Neural cell (in vitro differentiated cells): ENCODE measurements around the gene PRELP. TPM values are rescaled to one million over a fixed set of nuclear protein-coding genes. Genes with fewer than 3 reads are reported as not detected.

Source experiments
- H2AFZ ChIP-seq: fragments of 200-600, 300-800 bp; sonication (generic), shearing (Covaris generic); 2 replicates; pipeline ENCODE4 v1.6.0; 2014; ENCODE audit warnings: low read depth, mild to moderate bottlenecking, antibody characterized with exemption, low read length, moderate library complexity
- H3F3A ChIP-seq: fragments of 200-600 bp; shearing (Covaris generic); 2 replicates; pipeline ENCODE4 v1.6.1; 2016; ENCODE audit warnings: mild to moderate bottlenecking, moderate library complexity, mixed read lengths, antibody characterized with exemption, low read length; ENCODE audit not compliant: insufficient read depth, poor library complexity, severe bottlenecking
- H3K27ac ChIP-seq: fragments of 200-600, 300-800 bp; sonication (generic), shearing (Covaris generic); 2 replicates; pipeline ENCODE4 v1.5.1; 2014; ENCODE audit warnings: mild to moderate bottlenecking, low read length, moderate library complexity
- H3K27me3 ChIP-seq: fragments of 300-800, 200-600 bp; sonication (generic), shearing (Covaris generic); 2 replicates; pipeline ENCODE4 v1.6.0; 2014; ENCODE audit warnings: mild to moderate bottlenecking, low read depth, low read length, moderate library complexity; ENCODE audit not compliant: insufficient read depth
- H3K36me3 ChIP-seq: fragments of 300-800, 200-600 bp; sonication (generic), shearing (Covaris generic); 2 replicates; pipeline ENCODE4 v1.5.1; 2014; ENCODE audit warnings: mild to moderate bottlenecking, antibody characterized with exemption, low read length, moderate library complexity; ENCODE audit not compliant: insufficient read depth
- H3K4me2 ChIP-seq: fragments of 300-800, 200-600 bp; sonication (generic), shearing (Covaris generic); 2 replicates; pipeline ENCODE4 v1.6.0; 2014; ENCODE audit warnings: mild to moderate bottlenecking, low read length
- H3K4me3 ChIP-seq: fragments of 300-800, 200-600 bp; sonication (generic), shearing (Covaris generic); 2 replicates; pipeline ENCODE4 v1.5.1; 2014; ENCODE audit warnings: mild to moderate bottlenecking, low read length, moderate library complexity
- H3K79me2 ChIP-seq: fragments of 200-600 bp; shearing (Covaris generic); replicated peaks from 2 replicates; pipeline ENCODE4 v1.6.0; 2014; ENCODE audit warnings: mild to moderate bottlenecking, low read length, moderate library complexity; ENCODE audit not compliant: insufficient read depth
- H3K9ac ChIP-seq: fragments of 300-800, 200-600 bp; sonication (generic), shearing (Covaris generic); 2 replicates; pipeline ENCODE4 v1.6.1; 2016; ENCODE audit warnings: mild to moderate bottlenecking, low read length, mixed read lengths
- H3K9me2 ChIP-seq: fragments of 200-600 bp; shearing (Covaris generic); 2 replicates; pipeline ENCODE4 v1.6.1; 2016; ENCODE audit warnings: mild to moderate bottlenecking, low read length, mixed read lengths; ENCODE audit not compliant: insufficient read depth
- H3K9me3 ChIP-seq: fragments of 200-600, 300-800 bp; sonication (generic), shearing (Covaris generic); 2 replicates; pipeline ENCODE4 v1.6.1; 2016; ENCODE audit warnings: mild to moderate bottlenecking, mixed run types, low read length, moderate library complexity, mixed read lengths
- H4K20me1 ChIP-seq: fragments of 200-600 bp; shearing (Covaris generic); 2 replicates; pipeline ENCODE4 v1.6.1; 2016; ENCODE audit warnings: mild to moderate bottlenecking, mixed run types; ENCODE audit not compliant: insufficient read depth
- EP300 ChIP-seq: fragments of 450-650 bp; conservative IDR thresholded peaks from 2 replicates; pipeline ENCODE4 v1.6.1; 2014; ENCODE audit warnings: antibody characterized with exemption, mild to moderate bottlenecking, moderate library complexity; ENCODE audit not compliant: poor library complexity, severe bottlenecking
- EZH2 ChIP-seq: fragments of 200-600, 300-800 bp; shearing (Covaris generic), sonication (generic); IDR thresholded peaks from 2 replicates; pipeline ENCODE4 v1.6.1; 2014; ENCODE audit warnings: antibody characterized with exemption, low read length, borderline replicate concordance, mild to moderate bottlenecking; ENCODE audit not compliant: insufficient read depth, poor library complexity, severe bottlenecking
- MXI1 ChIP-seq: fragments of 450-650 bp; conservative IDR thresholded peaks from 2 replicates; pipeline ENCODE4 v1.6.1; 2014; ENCODE audit warnings: antibody characterized with exemption, mild to moderate bottlenecking; ENCODE audit not compliant: poor library complexity, severe bottlenecking
- POLR2AphosphoS5 ChIP-seq: IDR thresholded peaks from 2 replicates; pipeline ENCODE4 v1.6.1; 2012
- RAD21 ChIP-seq: fragments of 450-650 bp; conservative IDR thresholded peaks from 2 replicates; pipeline ENCODE4 v1.6.1; 2014; ENCODE audit warnings: antibody characterized with exemption, mild to moderate bottlenecking, moderate library complexity
- REST ChIP-seq: IDR thresholded peaks from 2 replicates; pipeline ENCODE4 v1.6.1; 2012; ENCODE audit warnings: borderline replicate concordance
- SMC3 ChIP-seq: fragments of 450-650 bp; conservative IDR thresholded peaks from 2 replicates; pipeline ENCODE4 v1.6.1; 2014; ENCODE audit warnings: antibody characterized with exemption, mild to moderate bottlenecking, moderate library complexity; ENCODE audit not compliant: poor library complexity
- TAF1 ChIP-seq: IDR thresholded peaks from 2 replicates; pipeline ENCODE4 v1.6.1; 2012; ENCODE audit warnings: low read depth
- polyA minus RNA-seq: library from RNA; depleted of rRNA, polyadenylated mRNA; stranded (reverse); fragments of >200 nt; gene quantifications from 2 replicates; pipeline ENCODE4 v1.2.3, GENCODE V29; 2014
- polyA plus RNA-seq: library from polyadenylated mRNA; depleted of rRNA; stranded (reverse); fragments of >200 nt; gene quantifications from 2 replicates; pipeline ENCODE4 v1.2.3, GENCODE V29; 2014
- TF ChIP-seq, protein P1 (sequence below): fragments of 450-650 bp; IDR thresholded peaks from 2 replicates; pipeline ENCODE4 v1.5.1; 2014; ENCODE audit warnings: antibody characterized with exemption, mild to moderate bottlenecking, moderate library complexity; ENCODE audit not compliant: poor library complexity, severe bottlenecking

PRELP gene
- not detected in 2 replicates for polyA plus RNA-seq
- not detected in 2 replicates for polyA minus RNA-seq

DNA sequence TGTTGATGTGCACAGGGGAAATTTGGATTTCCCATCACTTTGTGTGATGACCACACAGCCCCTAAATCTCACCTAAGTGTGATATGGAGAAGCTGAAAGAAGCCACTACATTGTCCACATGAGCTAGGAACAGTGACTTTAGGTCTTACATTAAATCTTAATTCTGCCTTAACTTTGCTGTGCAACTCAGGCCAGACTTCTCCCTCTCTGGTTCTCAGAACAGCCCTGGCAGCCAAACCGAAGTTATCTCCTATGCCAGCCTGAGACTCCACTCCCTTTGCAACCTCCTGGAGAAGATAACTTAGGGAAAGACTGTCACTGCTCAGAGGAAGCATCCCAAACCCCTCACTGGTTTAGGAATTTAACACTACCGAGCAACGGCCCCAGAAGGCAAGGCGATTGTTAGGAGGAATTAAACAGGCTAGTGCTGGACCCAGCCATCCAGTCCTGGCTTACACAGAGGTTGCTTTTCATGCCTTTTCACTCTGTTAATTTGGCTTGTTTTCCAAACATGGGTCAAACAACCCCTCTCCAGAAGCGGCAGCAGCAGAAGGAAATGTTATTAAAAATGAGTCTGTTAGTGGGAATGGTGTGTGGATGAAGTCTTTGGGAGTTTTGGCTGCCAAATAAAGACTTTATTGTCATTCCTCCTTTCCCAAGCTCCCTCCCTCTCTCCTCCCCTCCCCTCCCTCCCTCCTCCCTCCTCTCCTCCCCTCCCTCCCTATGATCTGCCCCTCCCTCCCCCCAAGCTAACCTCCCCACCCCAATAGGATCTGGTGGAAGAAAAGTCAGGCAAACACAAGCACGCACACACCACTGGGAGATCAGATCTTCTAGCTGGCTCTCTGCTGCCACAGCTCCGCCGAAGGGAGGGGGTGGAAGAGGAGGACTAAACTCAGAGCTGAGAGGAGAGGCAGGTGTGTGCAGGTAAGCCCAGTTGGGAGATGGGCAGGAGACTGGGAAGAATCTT lies at the start of gene PRELP:
PRELP (plus strand) TSS at position 795 of the 970 bp plus-strand sequence. CDS start 7,379 bp downstream, outside the sequence.
- Histone ChIP-seq H3K27ac (no peak within 1 kb of the TSS), H3K9ac (no peak within 1 kb of the TSS), H3K4me3 (no peak within 1 kb of the TSS), H3K4me2 (no peak within 1 kb of the TSS), H2AFZ (no peak within 1 kb of the TSS), H3K36me3 (no peaks in the 10 kb centered on the region), H3F3A (no peaks in the 10 kb centered on the region), H3K9me2 (no peaks in the 10 kb centered on the region), H3K27me3 (no peaks in the 10 kb centered on the region), H4K20me1 (no peaks in the 10 kb centered on the region), H3K9me3 (no peaks in the 10 kb centered on the region), H3K79me2 (no peaks in the 10 kb centered on the region)
- TF ChIP-seq RAD21, result no peak
- TF ChIP-seq, protein P1, sequence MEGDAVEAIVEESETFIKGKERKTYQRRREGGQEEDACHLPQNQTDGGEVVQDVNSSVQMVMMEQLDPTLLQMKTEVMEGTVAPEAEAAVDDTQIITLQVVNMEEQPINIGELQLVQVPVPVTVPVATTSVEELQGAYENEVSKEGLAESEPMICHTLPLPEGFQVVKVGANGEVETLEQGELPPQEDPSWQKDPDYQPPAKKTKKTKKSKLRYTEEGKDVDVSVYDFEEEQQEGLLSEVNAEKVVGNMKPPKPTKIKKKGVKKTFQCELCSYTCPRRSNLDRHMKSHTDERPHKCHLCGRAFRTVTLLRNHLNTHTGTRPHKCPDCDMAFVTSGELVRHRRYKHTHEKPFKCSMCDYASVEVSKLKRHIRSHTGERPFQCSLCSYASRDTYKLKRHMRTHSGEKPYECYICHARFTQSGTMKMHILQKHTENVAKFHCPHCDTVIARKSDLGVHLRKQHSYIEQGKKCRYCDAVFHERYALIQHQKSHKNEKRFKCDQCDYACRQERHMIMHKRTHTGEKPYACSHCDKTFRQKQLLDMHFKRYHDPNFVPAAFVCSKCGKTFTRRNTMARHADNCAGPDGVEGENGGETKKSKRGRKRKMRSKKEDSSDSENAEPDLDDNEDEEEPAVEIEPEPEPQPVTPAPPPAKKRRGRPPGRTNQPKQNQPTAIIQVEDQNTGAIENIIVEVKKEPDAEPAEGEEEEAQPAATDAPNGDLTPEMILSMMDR, result no peak
- no peak for TF ChIP-seq REST
- TF ChIP-seq EP300, result no peak
- TF ChIP-seq EZH2, result no peak

DNA sequence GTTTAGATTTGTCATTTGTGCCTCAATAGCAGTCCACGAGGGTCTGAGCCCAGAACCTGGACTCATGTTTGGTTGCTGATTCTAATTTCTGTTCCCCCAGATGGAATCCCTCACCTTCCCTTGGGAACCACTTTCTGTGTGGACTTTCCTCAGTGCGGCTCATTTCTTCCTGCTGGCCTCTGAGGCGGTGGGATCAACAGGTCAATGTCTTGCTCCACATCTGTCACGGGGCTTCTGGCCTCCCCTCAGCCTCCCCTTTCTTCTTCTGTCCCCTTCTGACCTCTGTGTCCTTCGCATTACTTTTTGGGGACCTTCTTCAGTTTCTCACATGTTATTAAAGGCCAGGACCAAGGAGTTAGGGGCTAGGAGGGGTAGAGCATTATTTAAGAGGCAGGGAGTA lies 49.2 kb upstream of the PRELP start:
- H3K9ac ChIP-seq, result no peak overlapping the region
- H3K79me2 ChIP-seq, result no peaks in the 10 kb centered on the region
- H2AFZ ChIP-seq, result no peak overlapping the region
- H4K20me1 ChIP-seq, result no peaks in the 10 kb centered on the region
- no peak overlapping the region for H3K27ac ChIP-seq
- H3F3A ChIP-seq, result no peaks in the 10 kb centered on the region
- no peaks in the 10 kb centered on the region for H3K9me2 ChIP-seq
- H3K9me3 ChIP-seq, result no peaks in the 10 kb centered on the region
- TF ChIP-seq SMC3 (no peak), RAD21 (no peak), POLR2AphosphoS5 (no peak), MXI1 (no peak), EP300 (no peak), TAF1 (no peak), REST (no peak), EZH2 (no peak)
- TF ChIP-seq, protein P1, result no peak
- no peaks in the 10 kb centered on the region for H3K36me3 ChIP-seq
- no peak overlapping the region for H3K4me3 ChIP-seq
- no peaks in the 10 kb centered on the region for H3K27me3 ChIP-seq
- no peak overlapping the region for H3K4me2 ChIP-seq
